Measurements from ENCODE around the gene CDH2.

The CDH2 gene

GRCh38 chr18:28176948-28177827 lies at the start of gene CDH2:
Gene CDH2, minus strand, starts transcription at chr18:28177130. Its CDS starts 108 bp downstream, at chr18:28177022.
- no peak for DNase-seq (ENCODE audit: low read depth in 2 of 2)

- no peak for DNase-seq (ENCODE audit: low read depth in 2 of 2)
These were observed 35.1 kb upstream of the CDH2 start for GRCh38 chr18:28212060-28212459.

GRCh38 chr18:28208712-28209265 lies 31.9 kb upstream of the CDH2 start:
- DNase-seq (ENCODE audit: low read depth in 2 of 2): no peak

- DNase-seq (ENCODE audit: low read depth in 2 of 2): no peak
These were observed 31.3 kb upstream of the CDH2 start for GRCh38 chr18:28208268-28208667.

GRCh38 chr18:28204154-28204553 lies 27.2 kb upstream of the CDH2 start:
- no peak for DNase-seq (ENCODE audit: low read depth in 2 of 2)

GRCh38 chr18:28201056-28201455 lies 24.1 kb upstream of the CDH2 start:
- DNase-seq (ENCODE audit: low read depth in 2 of 2): no peak

- DNase-seq (ENCODE audit: low read depth in 2 of 2): no peak
These were observed 21.7 kb upstream of the CDH2 start for GRCh38 chr18:28198620-28199019.

- DNase-seq (ENCODE audit: low read depth in 2 of 2): no peak
These were observed 16.3 kb upstream of the CDH2 start for GRCh38 chr18:28193177-28193778.

- no peak for DNase-seq (ENCODE audit: low read depth in 2 of 2)
These were observed 12.7 kb upstream of the CDH2 start for GRCh38 chr18:28189400-28190239.

GRCh38 chr18:28185121-28185520 lies 8.2 kb upstream of the CDH2 start:
- DNase-seq (ENCODE audit: low read depth in 2 of 2): no peak

GRCh38 chr18:28183418-28184078 lies 6.6 kb upstream of the CDH2 start:
- no peak for DNase-seq (ENCODE audit: low read depth in 2 of 2)

GRCh38 chr18:28181616-28182015 lies 4.7 kb upstream of the CDH2 start:
- DNase-seq (ENCODE audit: low read depth in 2 of 2): no peak

- no peak for DNase-seq (ENCODE audit: low read depth in 2 of 2)
These were observed 1.8 kb upstream of the CDH2 start for GRCh38 chr18:28178720-28179119.

GRCh38 chr18:28177828-28178635 lies 1.1 kb upstream of the CDH2 start:
- DNase-seq (ENCODE audit: low read depth in 2 of 2): no peak

GRCh38 chr18:28176698-28176947 lies 307 bp downstream of the CDH2 start:
- DNase-seq (ENCODE audit: low read depth in 2 of 2): no peak

GRCh38 chr18:28175930-28176697 lies 816 bp downstream of the CDH2 start:
- DNase-seq (ENCODE audit: low read depth in 2 of 2): no peak

- DNase-seq (ENCODE audit: low read depth in 2 of 2): no peak
These were observed 1.6 kb downstream of the CDH2 start for GRCh38 chr18:28175150-28175929.

- DNase-seq (ENCODE audit: low read depth in 2 of 2): no peak
These were observed 2.6 kb downstream of the CDH2 start for GRCh38 chr18:28174181-28174905.

GRCh38 chr18:28171837-28172236 lies 5.1 kb downstream of the CDH2 start:
- no peak for DNase-seq (ENCODE audit: low read depth in 2 of 2)

Data from stimulated activated CD8-positive, alpha-beta memory T cell treated with anti-CD3 and anti-CD28 coated beads, Interleukin-15, amount 100 ng/mL, for 4 hours (primary cell).